ENCODE measurements around the gene TRPM2.

Gene TRPM2

GRCh38 chr21:44420416-44421205 lies 67.2 kb downstream of the TRPM2 start:
- no peak for DNase-seq
- no peak for TF ChIP-seq CTCF (IDR thresholded peaks at IDR 0.05; ENCODE audit: borderline replicate concordance, extremely low read depth, low read length, poor library complexity, severe bottlenecking)
- TF ChIP-seq EZH2 (IDR thresholded peaks at IDR 0.05; ENCODE audit: borderline replicate concordance, low read depth, low read length, severe bottlenecking), result no peak

GRCh38 chr21:44421901-44422840 lies 68.8 kb downstream of the TRPM2 start:
- no peaks in the 10 kb centered on the region for H3K4me1 ChIP-seq (ENCODE audit: insufficient read depth, low read length)
- H3K79me2 ChIP-seq (ENCODE audit: insufficient read depth, low read length), result no peaks in the 10 kb centered on the region
- TF ChIP-seq CTCF (IDR thresholded peaks at IDR 0.05; ENCODE audit: borderline replicate concordance, extremely low read depth, low read length, poor library complexity, severe bottlenecking), result no peak
- TF ChIP-seq EZH2 (IDR thresholded peaks at IDR 0.05; ENCODE audit: borderline replicate concordance, low read depth, low read length, severe bottlenecking), result no peak
- H3K27me3 ChIP-seq (ENCODE audit: insufficient read depth, low read length, poor library complexity), result no peaks in the 10 kb centered on the region
- H2AFZ ChIP-seq (ENCODE audit: low read depth, low read length), result no peak overlapping the region
- H3K27ac ChIP-seq (ENCODE audit: low read length), result no peak overlapping the region
- no peak overlapping the region for H3K9ac ChIP-seq (ENCODE audit: low read depth, low read length)
- H3K36me3 ChIP-seq (ENCODE audit: insufficient read depth, low read length), result no peaks in the 10 kb centered on the region
- H3K4me2 ChIP-seq (ENCODE audit: insufficient read depth, low read length), result no peak overlapping the region
- DNase-seq (no peak), ATAC-seq (ENCODE audit: insufficient read depth, low read depth) (no peak)
- peaks cover 9% of the 10 kb centered on the region for H3K9me3 ChIP-seq (ENCODE audit: insufficient read depth, low read length, severe bottlenecking)
- H3K4me3 ChIP-seq (ENCODE audit: low read depth in 1 of 2, low read length in 2 of 2), result no peak overlapping the region
- no peaks in the 10 kb centered on the region for H4K20me1 ChIP-seq (ENCODE audit: insufficient read depth, low read length)

More at GRCh38 chr21:44420416-44421205, 67.2 kb downstream of the TRPM2 start:
- no peaks in the 10 kb centered on the region for H3K27me3 ChIP-seq (ENCODE audit: insufficient read depth, low read length, poor library complexity)
- H3K36me3 ChIP-seq (ENCODE audit: insufficient read depth, low read length), result no peaks in the 10 kb centered on the region
- no peaks in the 10 kb centered on the region for H3K79me2 ChIP-seq (ENCODE audit: insufficient read depth, low read length)
- peaks cover 9% of the 10 kb centered on the region for H3K9me3 ChIP-seq (ENCODE audit: insufficient read depth, low read length, severe bottlenecking)
- H2AFZ ChIP-seq (ENCODE audit: low read depth, low read length), result no peak overlapping the region
- no peak overlapping the region for H3K4me3 ChIP-seq (ENCODE audit: low read depth in 1 of 2, low read length in 2 of 2)
- no peak overlapping the region for H3K27ac ChIP-seq (ENCODE audit: low read length)
- no peaks in the 10 kb centered on the region for H3K4me1 ChIP-seq (ENCODE audit: insufficient read depth, low read length)
- H3K9ac ChIP-seq (ENCODE audit: low read depth, low read length), result no peak overlapping the region
- no peak for ATAC-seq (ENCODE audit: insufficient read depth, low read depth)
- no peak overlapping the region for H3K4me2 ChIP-seq (ENCODE audit: insufficient read depth, low read length)
- no peaks in the 10 kb centered on the region for H4K20me1 ChIP-seq (ENCODE audit: insufficient read depth, low read length)

GRCh38 chr21:44423312-44423821 lies 69.9 kb downstream of the TRPM2 start:
- Histone ChIP-seq H3K27ac (ENCODE audit: low read length) (no peak overlapping the region), H3K4me2 (ENCODE audit: insufficient read depth, low read length) (no peak overlapping the region), H3K4me1 (ENCODE audit: insufficient read depth, low read length) (no peaks in the 10 kb centered on the region), H3K4me3 (ENCODE audit: low read depth in 1 of 2, low read length in 2 of 2) (no peak overlapping the region), H3K9me3 (ENCODE audit: insufficient read depth, low read length, severe bottlenecking) (peaks cover 3% of the 10 kb centered on the region), H3K9ac (ENCODE audit: low read depth, low read length) (no peak overlapping the region), H4K20me1 (ENCODE audit: insufficient read depth, low read length) (no peaks in the 10 kb centered on the region), H3K79me2 (ENCODE audit: insufficient read depth, low read length) (no peaks in the 10 kb centered on the region), H3K27me3 (ENCODE audit: insufficient read depth, low read length, poor library complexity) (no peaks in the 10 kb centered on the region), H2AFZ (ENCODE audit: low read depth, low read length) (no peak overlapping the region), H3K36me3 (ENCODE audit: insufficient read depth, low read length) (no peaks in the 10 kb centered on the region)
- ATAC-seq (ENCODE audit: insufficient read depth, low read depth) (no peak), DNase-seq (no peak)
- no peak for TF ChIP-seq CTCF (IDR thresholded peaks at IDR 0.05; ENCODE audit: borderline replicate concordance, extremely low read depth, low read length, poor library complexity, severe bottlenecking)
- TF ChIP-seq EZH2 (IDR thresholded peaks at IDR 0.05; ENCODE audit: borderline replicate concordance, low read depth, low read length, severe bottlenecking), result no peak

Data from DND-41 (cell line).